Progenitor cell of endocrine pancreas (in vitro differentiated cells): ENCODE results near the gene CHSY3. TPM values are rescaled to one million over a fixed set of nuclear protein-coding genes. Genes with fewer than 3 reads are reported as not detected.

ENCODE experiments used
- DNase-seq: peaks from one replicate; pipeline ENCODE4 v3.0.0; 2021; ENCODE audit warnings: low spot score; ENCODE audit not compliant: unreplicated experiment
- H3K27ac Mint-ChIP-seq: 2 replicates; pipeline ENCODE4 v1.8.0; 2021; ENCODE audit warnings: mild to moderate bottlenecking, moderate library complexity, mixed read lengths
- H3K27me3 Mint-ChIP-seq: 2 replicates; pipeline ENCODE4 v1.8.0; 2021; ENCODE audit warnings: mixed read lengths
- H3K36me3 Mint-ChIP-seq: 2 replicates; pipeline ENCODE4 v1.8.0; 2022; ENCODE audit warnings: mixed read lengths; ENCODE audit not compliant: insufficient read depth
- H3K4me1 Mint-ChIP-seq: 2 replicates; pipeline ENCODE4 v1.8.0; 2021; ENCODE audit warnings: low read depth, mixed read lengths
- H3K4me3 Mint-ChIP-seq: 2 replicates; pipeline ENCODE4 v1.8.0; 2021; ENCODE audit warnings: low read depth, mild to moderate bottlenecking, moderate library complexity, mixed read lengths
- H3K9me3 Mint-ChIP-seq: 2 replicates; pipeline ENCODE4 v1.8.0; 2021; ENCODE audit warnings: low read depth, mixed read lengths
- total RNA-seq: library from RNA; stranded (reverse); gene quantifications from 2 replicates; pipeline ENCODE4 v1.2.1, GENCODE V29; 2021
- TF ChIP-seq, protein P1 (sequence below): fragments of 200-600 bp; sonication (generic); IDR thresholded peaks from one replicate; pipeline ENCODE4 v1.5.0; 2021; ENCODE audit warnings: antibody characterized with exemption, mild to moderate bottlenecking; ENCODE audit not compliant: unreplicated experiment

The CHSY3 gene
- total RNA-seq, 1 donor from 2014 or later: 0.84 TPM

GRCh38 chr5:130061746-130062145 is 157.5 kb downstream of the CHSY3 start:
- H3K4me3 Mint-ChIP-seq: no peak overlapping the region
- peaks cover 3% of the 10 kb centered on the region for H3K4me1 Mint-ChIP-seq
- H3K36me3 Mint-ChIP-seq: peaks cover 1% of the 10 kb centered on the region
- TF ChIP-seq, protein P1, sequence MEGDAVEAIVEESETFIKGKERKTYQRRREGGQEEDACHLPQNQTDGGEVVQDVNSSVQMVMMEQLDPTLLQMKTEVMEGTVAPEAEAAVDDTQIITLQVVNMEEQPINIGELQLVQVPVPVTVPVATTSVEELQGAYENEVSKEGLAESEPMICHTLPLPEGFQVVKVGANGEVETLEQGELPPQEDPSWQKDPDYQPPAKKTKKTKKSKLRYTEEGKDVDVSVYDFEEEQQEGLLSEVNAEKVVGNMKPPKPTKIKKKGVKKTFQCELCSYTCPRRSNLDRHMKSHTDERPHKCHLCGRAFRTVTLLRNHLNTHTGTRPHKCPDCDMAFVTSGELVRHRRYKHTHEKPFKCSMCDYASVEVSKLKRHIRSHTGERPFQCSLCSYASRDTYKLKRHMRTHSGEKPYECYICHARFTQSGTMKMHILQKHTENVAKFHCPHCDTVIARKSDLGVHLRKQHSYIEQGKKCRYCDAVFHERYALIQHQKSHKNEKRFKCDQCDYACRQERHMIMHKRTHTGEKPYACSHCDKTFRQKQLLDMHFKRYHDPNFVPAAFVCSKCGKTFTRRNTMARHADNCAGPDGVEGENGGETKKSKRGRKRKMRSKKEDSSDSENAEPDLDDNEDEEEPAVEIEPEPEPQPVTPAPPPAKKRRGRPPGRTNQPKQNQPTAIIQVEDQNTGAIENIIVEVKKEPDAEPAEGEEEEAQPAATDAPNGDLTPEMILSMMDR: no peak
- peaks cover 11% of the 10 kb centered on the region for H3K9me3 Mint-ChIP-seq
- H3K27me3 Mint-ChIP-seq: no peaks in the 10 kb centered on the region
- no peak for DNase-seq
- no peak overlapping the region for H3K27ac Mint-ChIP-seq

GRCh38 chr5:130063603-130064002 is 159.3 kb downstream of the CHSY3 start:
- H3K4me3 Mint-ChIP-seq: no peak overlapping the region
- peaks cover 11% of the 10 kb centered on the region for H3K9me3 Mint-ChIP-seq
- DNase-seq: no peak
- TF ChIP-seq, protein P1: no peak
- H3K27ac Mint-ChIP-seq: no peak overlapping the region
- H3K27me3 Mint-ChIP-seq: no peaks in the 10 kb centered on the region
- no peaks in the 10 kb centered on the region for H3K4me1 Mint-ChIP-seq
- H3K36me3 Mint-ChIP-seq: peaks cover 1% of the 10 kb centered on the region

- Mint-ChIP-seq H3K4me1 (no peaks in the 10 kb centered on the region), H3K27me3 (no peaks in the 10 kb centered on the region), H3K4me3 (no peak overlapping the region), H3K27ac (no peak overlapping the region), H3K9me3 (peaks cover 11% of the 10 kb centered on the region), H3K36me3 (peaks cover 1% of the 10 kb centered on the region)
- TF ChIP-seq, protein P1: no peak
- DNase-seq: no peak
Measured at GRCh38 chr5:130064484-130064883, 160.2 kb downstream of the CHSY3 start.

GRCh38 chr5:130065617-130066016 is 161.4 kb downstream of the CHSY3 start:
- Mint-ChIP-seq H3K27ac (no peak overlapping the region), H3K27me3 (no peaks in the 10 kb centered on the region), H3K4me1 (no peaks in the 10 kb centered on the region), H3K4me3 (no peak overlapping the region), H3K9me3 (peaks cover 2% of the 10 kb centered on the region), H3K36me3 (no peaks in the 10 kb centered on the region)
- DNase-seq: no peak
- TF ChIP-seq, protein P1: no peak

DNA sequence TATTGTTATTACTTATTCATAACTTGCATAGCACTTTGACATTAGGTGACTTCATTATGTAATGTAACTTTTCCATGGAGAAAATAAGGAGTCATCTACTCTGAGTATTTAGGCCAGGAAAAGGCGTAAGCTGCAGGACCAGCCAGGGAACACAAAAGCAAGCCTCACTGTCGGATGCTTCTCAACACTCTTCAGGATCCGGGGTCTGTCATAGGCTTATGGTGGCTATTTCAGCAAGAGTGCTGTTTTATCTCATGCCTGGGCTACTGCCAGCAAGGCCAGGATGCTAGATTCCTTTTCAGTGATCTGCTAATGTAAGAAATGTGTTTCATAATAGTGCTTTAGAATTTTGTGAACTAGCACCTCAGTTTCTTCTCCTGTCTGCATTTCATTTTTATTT is 162.4 kb downstream of the CHSY3 start:
- Mint-ChIP-seq H3K27ac (no peak overlapping the region), H3K4me1 (no peaks in the 10 kb centered on the region), H3K4me3 (no peak overlapping the region), H3K9me3 (no peaks in the 10 kb centered on the region), H3K36me3 (no peaks in the 10 kb centered on the region), H3K27me3 (no peaks in the 10 kb centered on the region)
- no peak for DNase-seq
- TF ChIP-seq, protein P1: no peak
